Coronary artery (tissue), 2 donors: ENCODE measurements around the gene XXYLT1.

Source experiments
- DNase-seq: peaks from one replicate; pipeline ENCODE4 v3.0.0-alpha.2; 2017; ENCODE audit warnings: low spot score
- H3K27ac ChIP-seq, 2 donors: fragments of 200-600 bp; sonication (generic); one replicate each; pipeline ENCODE4 v1.5.1; 2016 to 2019
- H3K4me3 ChIP-seq: fragments of 200-600 bp; sonication (generic); 2 replicates; pipeline ENCODE4 v1.5.1; 2016; ENCODE audit warnings: mild to moderate bottlenecking, moderate library complexity
- TF ChIP-seq, protein P1 (sequence below): fragments of 200-600 bp; sonication (generic); IDR thresholded peaks from one replicate; pipeline ENCODE4 v1.5.1; 2019; ENCODE audit warnings: antibody characterized with exemption

The XXYLT1 gene

GRCh38 chr3:195117978-195118581 is 152.9 kb downstream of the XXYLT1 start:
- Histone ChIP-seq H3K4me3 (no peak overlapping the region), H3K27ac (no peak overlapping the region)
- no peak for DNase-seq
- TF ChIP-seq, protein P1, sequence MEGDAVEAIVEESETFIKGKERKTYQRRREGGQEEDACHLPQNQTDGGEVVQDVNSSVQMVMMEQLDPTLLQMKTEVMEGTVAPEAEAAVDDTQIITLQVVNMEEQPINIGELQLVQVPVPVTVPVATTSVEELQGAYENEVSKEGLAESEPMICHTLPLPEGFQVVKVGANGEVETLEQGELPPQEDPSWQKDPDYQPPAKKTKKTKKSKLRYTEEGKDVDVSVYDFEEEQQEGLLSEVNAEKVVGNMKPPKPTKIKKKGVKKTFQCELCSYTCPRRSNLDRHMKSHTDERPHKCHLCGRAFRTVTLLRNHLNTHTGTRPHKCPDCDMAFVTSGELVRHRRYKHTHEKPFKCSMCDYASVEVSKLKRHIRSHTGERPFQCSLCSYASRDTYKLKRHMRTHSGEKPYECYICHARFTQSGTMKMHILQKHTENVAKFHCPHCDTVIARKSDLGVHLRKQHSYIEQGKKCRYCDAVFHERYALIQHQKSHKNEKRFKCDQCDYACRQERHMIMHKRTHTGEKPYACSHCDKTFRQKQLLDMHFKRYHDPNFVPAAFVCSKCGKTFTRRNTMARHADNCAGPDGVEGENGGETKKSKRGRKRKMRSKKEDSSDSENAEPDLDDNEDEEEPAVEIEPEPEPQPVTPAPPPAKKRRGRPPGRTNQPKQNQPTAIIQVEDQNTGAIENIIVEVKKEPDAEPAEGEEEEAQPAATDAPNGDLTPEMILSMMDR: no peak

GRCh38 chr3:195116407-195117185 is 154.4 kb downstream of the XXYLT1 start:
- DNase-seq: no peak
- no peak overlapping the region for H3K4me3 ChIP-seq
- TF ChIP-seq, protein P1: no peak
- H3K27ac ChIP-seq: no peak overlapping the region

GRCh38 chr3:195115600-195116406 is 155.2 kb downstream of the XXYLT1 start:
- DNase-seq: no peak
- Histone ChIP-seq H3K27ac (no peak overlapping the region), H3K4me3 (no peak overlapping the region)
- TF ChIP-seq, protein P1: no peak

GRCh38 chr3:195114786-195115599 is 156.0 kb downstream of the XXYLT1 start:
- TF ChIP-seq, protein P1: no peak
- H3K27ac ChIP-seq: no peak overlapping the region
- DNase-seq: no peak
- H3K4me3 ChIP-seq: no peak overlapping the region

DNA sequence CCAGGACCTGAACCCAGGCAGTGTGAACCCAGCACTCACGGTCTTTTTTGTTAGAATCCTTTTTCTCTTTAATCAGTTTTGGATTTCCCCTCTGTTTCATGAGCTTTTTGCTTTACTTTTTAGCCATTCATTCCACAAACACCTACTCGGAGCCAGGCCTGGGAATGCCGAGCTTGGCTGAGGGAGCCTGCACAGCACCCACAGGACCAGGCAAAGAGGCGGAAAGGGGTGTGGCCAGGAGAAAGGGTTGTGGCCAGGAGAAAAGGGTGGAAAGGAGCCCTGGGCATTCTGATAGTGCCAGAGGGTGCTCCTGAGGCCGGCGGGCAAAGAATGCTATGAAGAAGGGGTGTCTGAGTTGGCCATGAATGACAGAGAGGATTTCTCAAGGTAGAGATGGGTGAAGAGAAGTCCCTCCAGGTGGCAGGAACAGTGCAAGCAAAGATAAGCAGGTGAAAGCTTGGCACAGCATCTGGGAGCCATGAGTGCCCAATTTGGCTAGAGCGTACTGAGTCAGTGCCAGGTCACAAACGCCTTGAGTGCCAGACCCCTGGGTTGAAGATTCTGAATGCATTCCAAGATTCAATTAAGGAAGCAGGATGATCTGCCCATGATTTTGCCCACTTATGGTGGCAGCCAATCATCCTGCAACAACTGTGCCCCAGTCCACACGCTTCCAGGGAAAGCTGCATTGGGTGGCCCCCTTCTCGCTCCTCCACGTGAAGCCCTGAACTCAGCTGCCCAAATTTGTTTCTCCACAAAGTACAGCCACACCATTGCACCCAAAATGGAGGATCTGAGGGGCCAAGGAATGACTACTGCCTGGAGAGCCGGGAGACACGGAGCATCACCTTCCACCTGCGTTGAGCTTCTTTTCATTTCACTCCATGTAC is 157.2 kb downstream of the XXYLT1 start:
- TF ChIP-seq, protein P1: no peak
- DNase-seq: no peak
- H3K27ac ChIP-seq: no peak overlapping the region
- H3K4me3 ChIP-seq: no peak overlapping the region

- no peak for DNase-seq
These were observed 157.9 kb downstream of the XXYLT1 start for GRCh38 chr3:195113048-195113447.

More at GRCh38 chr3:195113048-195113447, 157.9 kb downstream of the XXYLT1 start:
- TF ChIP-seq, protein P1: no peak
- no peak overlapping the region for H3K27ac ChIP-seq
- H3K4me3 ChIP-seq: no peak overlapping the region
